CD4-positive, alpha-beta T cell treated with Interleukin-17A for 1 hour (primary cell): ENCODE data around the gene SNRPD3.
"Not testable (repeated sequence)": the region's sequence is repeated elsewhere in the genome, so short reads cannot be mapped to it uniquely, and the experiment has no call there.

Source experiments
- DNase-seq: peaks from one replicate; pipeline ENCODE4 v3.0.0-alpha.2; 2020

SNRPD3 gene

GRCh38 chr22:24535348-24535747, 20.5 kb upstream of the SNRPD3 start:
- DNase-seq: no peak

DNA sequence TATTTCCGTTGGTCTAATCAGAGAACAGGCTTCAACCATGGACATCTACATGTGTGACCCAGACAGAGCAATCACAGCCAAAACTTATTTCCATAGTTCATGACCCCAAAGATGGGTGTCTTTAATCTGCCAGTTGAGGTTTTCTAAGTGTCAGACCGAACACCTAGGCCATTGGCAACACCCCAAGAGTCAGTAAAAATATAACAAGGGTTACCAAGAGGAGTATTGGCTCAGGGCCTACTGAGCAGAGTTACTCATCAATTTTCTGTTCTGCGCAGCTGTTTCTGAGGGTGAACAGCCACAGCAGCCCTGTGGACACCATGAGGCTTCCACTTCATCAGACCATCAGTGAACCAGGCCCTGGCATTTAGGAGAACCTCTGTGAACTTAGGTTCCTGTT, 19.7 kb upstream of the SNRPD3 start:
- no peak for DNase-seq

DNA sequence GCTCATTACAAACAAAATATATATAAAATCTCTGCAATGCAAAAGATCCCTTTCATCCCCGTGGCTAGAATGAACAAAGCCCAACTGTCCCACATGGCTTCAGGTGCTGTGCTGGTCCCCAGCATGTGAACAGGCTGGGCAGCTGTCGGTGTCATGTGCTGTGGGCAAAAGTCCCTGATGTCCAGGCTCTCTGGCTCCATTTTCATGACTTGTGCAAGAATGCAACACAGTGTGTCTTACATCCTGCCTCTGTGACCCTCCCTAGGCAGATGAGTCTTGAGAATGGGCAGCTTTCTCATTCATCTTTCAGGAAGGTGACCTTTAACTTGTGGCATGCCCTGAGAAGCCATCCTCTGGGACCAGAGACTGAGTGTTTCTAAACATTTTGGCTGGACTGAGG, 15.3 kb upstream of the SNRPD3 start:
- no peak for DNase-seq

GRCh38 chr22:24541681-24542515, 13.9 kb upstream of the SNRPD3 start:
- DNase-seq: no peak

GRCh38 chr22:24542641-24543040, 13.2 kb upstream of the SNRPD3 start:
- DNase-seq: no peak

- DNase-seq: no peak
Measured at GRCh38 chr22:24543185-24543601, 12.6 kb upstream of the SNRPD3 start.

DNA sequence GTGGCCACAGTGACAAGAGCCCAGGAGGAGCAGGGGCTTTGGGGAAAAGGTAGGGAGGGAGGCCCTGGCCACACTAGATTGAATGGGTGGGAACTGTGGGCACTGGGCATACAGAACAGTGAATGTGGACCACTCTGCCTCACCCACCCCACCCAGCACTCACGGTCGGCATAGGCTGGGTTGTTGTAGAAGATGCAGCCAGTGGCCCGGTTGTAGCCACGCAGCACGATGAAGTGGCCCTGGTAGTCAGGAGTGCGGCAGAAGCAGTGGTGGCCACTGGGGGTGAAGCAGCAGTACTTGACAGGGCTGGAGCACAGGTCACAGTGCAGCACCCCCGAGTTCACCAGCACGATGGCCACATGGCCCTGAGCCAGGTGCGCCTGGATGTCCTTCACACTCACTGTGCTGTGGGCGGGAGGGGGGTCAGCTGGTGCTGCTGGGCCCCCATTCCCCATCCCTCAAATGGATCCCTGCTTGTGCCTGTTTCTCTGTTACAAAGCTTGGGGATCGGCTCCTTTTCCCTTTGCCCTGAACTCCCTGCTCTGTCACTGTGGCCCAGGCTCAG, 12.0 kb upstream of the SNRPD3 start:
- no peak for DNase-seq

GRCh38 chr22:24548812-24549211, 7.0 kb upstream of the SNRPD3 start:
- no peak for DNase-seq

GRCh38 chr22:24550028-24550901, 5.5 kb upstream of the SNRPD3 start:
- no peak for DNase-seq

DNA sequence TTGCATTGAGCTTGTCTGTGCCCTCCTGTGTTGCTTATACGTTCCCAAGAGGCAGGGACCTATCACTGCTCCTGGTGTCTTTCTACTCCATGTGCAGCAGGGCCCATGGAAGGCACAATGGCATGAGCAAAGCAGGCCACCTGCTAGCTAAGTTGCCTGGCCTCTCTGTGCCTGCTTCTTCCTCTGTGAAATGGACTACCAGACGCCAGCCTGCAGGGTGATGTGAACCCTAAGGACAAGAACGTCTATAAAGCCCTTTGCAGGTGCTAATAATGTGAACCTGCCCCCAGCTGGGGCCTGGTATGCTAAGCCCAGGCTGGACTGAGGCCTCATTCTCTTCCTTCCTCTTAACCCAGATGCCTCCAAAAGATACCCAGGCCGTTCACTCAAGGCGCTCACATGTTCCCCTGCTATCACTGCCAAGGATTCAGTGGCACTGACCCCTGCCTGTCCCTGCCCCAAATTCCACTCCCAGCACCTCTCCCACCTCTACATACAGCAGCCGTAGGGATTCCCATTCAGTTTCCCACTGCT, 4.8 kb upstream of the SNRPD3 start:
- DNase-seq: no peak

GRCh38 chr22:24552503-24553286, 3.1 kb upstream of the SNRPD3 start:
- DNase-seq: not testable (repeated sequence)

GRCh38 chr22:24553597-24554312, 2.0 kb upstream of the SNRPD3 start:
- DNase-seq: peak; percentile 7

GRCh38 chr22:24554313-24555164, 1.3 kb upstream of the SNRPD3 start, which contains the start of gene GUCD1:
Gene GUCD1 (minus strand): TSS chr22:24555138. CDS start chr22:24554991, 147 bp downstream.
- DNase-seq: peak; percentile 31

DNA sequence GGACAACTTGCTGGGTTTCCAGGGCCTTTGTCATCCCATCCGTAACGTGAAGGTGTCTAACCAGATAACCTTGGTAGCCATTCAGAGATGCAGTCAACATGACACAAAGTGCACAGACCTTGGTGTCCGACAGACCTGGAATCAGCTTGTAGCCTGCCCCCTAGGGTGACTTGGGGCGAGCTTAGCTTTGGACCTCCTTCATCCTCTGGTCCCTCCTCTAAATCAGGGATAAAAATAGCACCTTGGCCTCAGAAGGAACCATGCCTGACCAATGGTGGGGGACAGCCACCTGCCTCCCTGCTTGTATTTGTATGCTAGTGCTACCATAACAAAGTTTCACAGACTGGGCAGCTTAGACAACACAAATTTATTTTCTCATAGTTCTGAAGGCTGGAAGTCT, 3.7 kb downstream of the SNRPD3 start:
- no peak for DNase-seq

DNA sequence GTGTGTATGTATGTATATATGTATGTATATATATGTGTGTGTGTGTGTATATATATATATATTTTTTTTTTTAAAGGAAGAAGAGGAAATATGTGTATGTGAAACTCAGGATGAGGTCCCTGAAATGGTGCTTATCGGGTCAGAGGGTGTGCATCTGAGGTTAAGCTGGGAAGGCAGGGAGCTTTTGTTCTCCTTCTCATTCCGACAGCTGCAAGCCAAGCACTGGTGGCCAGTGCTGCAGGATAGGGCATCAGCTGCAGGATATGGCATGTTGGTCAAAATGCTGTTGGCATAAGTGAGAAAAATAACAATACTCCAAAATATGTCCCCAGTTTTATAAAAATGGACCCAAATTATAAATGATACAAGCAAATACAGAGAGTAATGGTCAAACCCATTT, 7.4 kb downstream of the SNRPD3 start:
- DNase-seq: no peak

DNA sequence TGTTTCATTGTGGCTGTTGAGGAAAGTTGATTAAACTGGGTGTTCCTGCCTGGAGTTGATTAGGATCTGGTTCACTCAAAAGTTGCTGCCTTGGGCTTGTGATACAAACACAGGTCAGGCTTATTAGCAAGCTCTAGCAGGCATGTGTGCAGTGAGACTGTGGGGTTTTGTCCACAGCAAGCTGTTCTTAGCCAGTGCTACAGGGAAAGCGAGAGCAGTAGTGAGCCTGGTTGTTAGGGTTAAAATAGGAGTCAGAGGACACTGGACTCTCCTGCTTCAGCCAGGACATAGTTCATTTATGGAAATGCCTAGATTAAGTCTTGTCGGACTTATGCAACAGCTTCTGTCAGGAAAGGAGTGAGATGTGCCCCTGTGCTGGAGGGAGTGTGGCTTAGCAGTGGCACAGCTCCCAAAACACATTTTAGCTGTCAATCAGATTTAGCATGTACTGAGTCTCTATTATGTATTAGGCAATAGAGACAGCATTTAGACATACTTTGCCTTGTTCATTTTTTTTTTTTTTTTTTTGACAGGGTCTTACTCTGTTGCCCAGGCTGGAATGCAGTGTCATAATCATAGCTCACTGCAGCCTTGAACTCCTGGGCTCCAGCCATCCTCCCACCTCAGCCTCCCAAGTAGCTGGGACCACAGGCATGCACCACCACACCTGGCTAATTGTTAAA, 8.7 kb downstream of the SNRPD3 start:
- DNase-seq: no peak

GRCh38 chr22:24565077-24565476, 9.3 kb downstream of the SNRPD3 start:
- no peak for DNase-seq

- no peak for DNase-seq
Measured at GRCh38 chr22:24566899-24567511, 11.2 kb downstream of the SNRPD3 start.

DNA sequence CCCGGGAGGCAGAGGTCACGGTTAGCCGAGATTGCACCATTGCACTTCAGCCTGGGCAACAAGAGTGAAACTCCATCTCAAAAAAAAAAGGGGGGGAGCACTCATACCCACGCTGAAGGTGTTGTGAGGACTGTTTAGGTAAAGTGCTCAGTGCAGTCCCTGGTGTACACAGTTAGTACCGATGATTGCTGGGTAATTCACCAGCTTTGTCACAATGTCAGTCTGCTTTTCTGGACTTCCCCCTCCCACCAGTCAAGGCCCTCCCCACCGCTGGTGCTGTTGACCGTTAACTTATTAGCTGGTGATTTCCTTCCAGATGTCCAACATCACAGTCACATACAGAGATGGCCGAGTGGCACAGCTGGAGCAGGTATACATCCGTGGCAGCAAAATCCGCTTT, 11.9 kb downstream of the SNRPD3 start:
- DNase-seq: no peak

DNA sequence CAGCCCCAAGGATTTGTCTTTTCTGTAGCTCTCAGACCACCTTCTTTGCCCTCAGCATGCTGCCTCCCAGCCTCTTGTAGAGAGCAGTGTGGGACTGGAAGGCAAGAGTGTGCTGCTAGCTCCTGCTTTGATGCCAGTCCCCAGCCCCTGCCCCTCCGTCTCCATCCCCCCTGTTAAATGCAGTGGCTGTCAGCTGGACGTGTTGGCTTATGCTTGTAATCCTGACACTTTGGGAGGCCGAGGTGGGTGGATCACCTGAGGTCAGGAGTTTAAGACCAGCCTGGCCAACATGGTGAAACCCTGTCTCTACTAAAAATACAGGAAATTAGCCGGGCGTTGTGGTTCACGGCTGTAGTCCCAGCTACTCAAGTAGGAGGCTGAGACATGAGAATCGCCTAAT, 15.5 kb downstream of the SNRPD3 start:
- DNase-seq: no peak
